Testis (tissue), 2 donors: ENCODE results near the gene KAT8.

Experiments used
- CTCF ChIP-seq, 3 experiments: fragments of 450-650 bp in 2 of 3; fragments of 200-600 bp in 1 of 3; sonication (generic) in 1 of 3; IDR thresholded peaks; one replicate each; pipeline ENCODE4 v1.5.1; 2016 to 2019; ENCODE audit warnings: antibody characterized with exemption in 3 of 3, mild to moderate bottlenecking in 2 of 3, moderate library complexity in 1 of 3
- POLR2A ChIP-seq: fragments of 450-650 bp; IDR thresholded peaks from one replicate; pipeline ENCODE4 v1.6.1; 2017; ENCODE audit warnings: antibody characterized with exemption, mild to moderate bottlenecking, moderate library complexity

GRCh38 chr16:31130336-31130891, 12.9 kb downstream of the KAT8 start:
- no peak for TF ChIP-seq CTCF (IDR thresholded peaks at IDR 0.05)
- TF ChIP-seq POLR2A: no peak
